ENCODE data around the gene SMAD3.

SMAD3 gene

GRCh38 chr15:67212684-67213367 is 147.4 kb downstream of the SMAD3 start:
- no peak for TF ChIP-seq CTCF (conservative IDR thresholded peaks at IDR 0.05; ENCODE audit: low read depth, low read length)
- no peak for DNase-seq (ENCODE audit: low read depth)
- no peak overlapping the region for H3K4me3 ChIP-seq (ENCODE audit: low read depth, low read length)

GRCh38 chr15:67215102-67215501 is 149.7 kb downstream of the SMAD3 start:
- no peak for TF ChIP-seq CTCF (conservative IDR thresholded peaks at IDR 0.05; ENCODE audit: low read depth, low read length)
- no peak for DNase-seq (ENCODE audit: low read depth)
- H3K4me3 ChIP-seq (ENCODE audit: low read depth, low read length), result no peak overlapping the region

GRCh38 chr15:67216859-67217258 is 151.5 kb downstream of the SMAD3 start:
- no peak for TF ChIP-seq CTCF (conservative IDR thresholded peaks at IDR 0.05; ENCODE audit: low read depth, low read length)
- no peak overlapping the region for H3K4me3 ChIP-seq (ENCODE audit: low read depth, low read length)
- DNase-seq (ENCODE audit: low read depth), result no peak

- TF ChIP-seq CTCF (conservative IDR thresholded peaks at IDR 0.05; ENCODE audit: low read depth, low read length), result no peak
- H3K4me3 ChIP-seq (ENCODE audit: low read depth, low read length), result no peak overlapping the region
- DNase-seq (ENCODE audit: low read depth), result no peak
Observed at GRCh38 chr15:67218428-67218827, 153.0 kb downstream of the SMAD3 start.

- H3K4me3 ChIP-seq (ENCODE audit: low read depth, low read length), result no peak overlapping the region
- no peak for DNase-seq (ENCODE audit: low read depth)
- no peak for TF ChIP-seq CTCF (conservative IDR thresholded peaks at IDR 0.05; ENCODE audit: low read depth, low read length)
Observed at GRCh38 chr15:67219288-67219687, 153.9 kb downstream of the SMAD3 start.

GRCh38 chr15:67224889-67225288 is 159.5 kb downstream of the SMAD3 start:
- DNase-seq (ENCODE audit: low read depth), result no peak
- TF ChIP-seq CTCF (conservative IDR thresholded peaks at IDR 0.05; ENCODE audit: low read depth, low read length), result no peak
- no peak overlapping the region for H3K4me3 ChIP-seq (ENCODE audit: low read depth, low read length)

GRCh38 chr15:67225336-67225735 is 159.9 kb downstream of the SMAD3 start:
- TF ChIP-seq CTCF (conservative IDR thresholded peaks at IDR 0.05; ENCODE audit: low read depth, low read length), result no peak
- peak; percentile 79 for DNase-seq (ENCODE audit: low read depth)
- H3K4me3 ChIP-seq (ENCODE audit: low read depth, low read length), result no peak overlapping the region

All from choroid plexus epithelial cell (primary cell).